Measurements from ENCODE around the gene CYP27B1.

Gene CYP27B1

DNA sequence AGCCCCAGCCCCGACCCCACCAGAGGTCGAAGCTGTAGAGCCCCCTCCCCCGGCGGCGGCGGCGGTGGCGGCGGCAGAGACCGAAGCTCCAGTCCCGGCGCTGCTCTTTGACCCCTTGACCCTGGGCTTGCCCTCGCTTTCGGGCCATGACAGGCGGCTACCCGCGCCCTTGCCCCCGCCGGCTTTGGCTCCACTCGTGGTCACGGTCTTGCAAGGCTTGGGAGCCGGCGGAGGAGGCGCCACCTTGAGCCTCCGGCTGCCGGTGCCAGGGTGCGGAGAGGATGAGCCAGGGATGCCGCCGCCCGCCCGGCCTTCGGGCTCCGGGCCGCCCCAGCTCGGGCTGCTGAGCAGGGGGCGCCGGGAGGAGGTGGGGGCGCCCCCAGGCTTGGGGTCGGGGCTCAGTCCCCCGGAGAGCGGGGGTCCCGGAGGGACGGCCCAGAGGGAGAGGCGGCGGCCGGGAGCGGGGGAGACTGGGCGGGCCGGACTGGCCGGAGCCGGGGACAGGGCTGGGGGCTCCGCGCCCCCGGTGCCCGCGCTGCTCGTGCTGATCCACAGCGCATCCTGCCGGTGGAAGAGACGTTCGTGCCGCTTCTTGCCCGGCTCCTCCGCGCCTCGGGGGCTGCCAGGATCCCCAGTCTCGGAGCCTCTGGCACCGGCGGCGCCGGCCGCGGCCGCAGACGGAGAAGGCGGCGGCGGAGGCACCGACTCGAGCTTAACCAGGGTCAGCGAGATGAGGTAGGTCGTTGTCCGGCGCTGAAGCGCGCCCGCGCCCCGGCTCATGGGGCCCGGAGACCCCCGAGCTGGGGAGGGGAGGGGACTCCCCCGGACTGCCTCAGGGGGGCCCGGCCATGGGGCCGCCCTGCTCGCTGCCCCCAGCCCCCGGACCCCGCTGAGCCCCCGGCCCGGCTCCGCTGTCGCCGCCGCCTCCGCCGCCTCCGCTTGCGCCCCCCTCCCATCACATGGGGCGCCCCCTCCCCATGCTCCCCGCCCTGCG, 29.1 kb downstream of the CYP27B1 start:
- peak overlapping the region; percentile 8 for H3K4me3 ChIP-seq (ENCODE audit: low read depth, low read length)

DNA sequence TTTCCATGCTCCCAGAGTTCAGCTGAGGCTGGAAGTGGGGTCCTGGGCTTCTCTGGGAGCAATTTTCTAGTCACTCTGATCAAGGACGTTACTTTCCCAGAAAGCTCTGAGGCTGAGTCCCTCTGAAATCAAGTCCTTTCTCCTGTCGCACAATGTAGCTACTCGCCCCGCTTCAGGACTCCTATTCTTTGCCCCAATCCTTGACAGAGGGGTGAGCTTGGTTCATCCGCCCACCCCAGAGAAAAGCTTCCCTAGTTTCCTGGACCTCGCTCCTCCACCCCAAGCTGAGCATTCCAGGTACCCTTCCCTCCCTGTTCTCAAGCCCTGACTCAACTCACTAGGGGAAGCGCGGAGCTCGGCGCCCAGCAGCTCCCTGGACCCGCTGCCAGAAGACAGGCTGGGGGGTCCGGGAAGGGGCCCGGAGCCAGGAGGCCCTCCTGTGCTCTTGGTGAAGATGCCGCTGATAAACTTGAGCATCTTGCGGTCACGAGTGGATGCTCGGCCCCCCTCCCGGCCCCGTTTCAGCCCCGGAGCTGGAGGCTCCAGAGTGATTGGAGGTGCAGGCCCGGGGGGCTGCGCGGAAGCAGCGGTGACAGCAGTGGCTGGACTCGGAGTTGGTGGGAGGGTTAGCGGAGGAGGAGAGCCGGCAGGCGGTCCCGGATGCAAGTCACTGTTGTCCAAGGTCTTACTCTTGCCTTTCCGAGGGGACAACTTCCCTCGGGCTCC, 30.0 kb downstream of the CYP27B1 start:
- no peak overlapping the region for H3K4me3 ChIP-seq (ENCODE audit: low read depth, low read length)

DNA sequence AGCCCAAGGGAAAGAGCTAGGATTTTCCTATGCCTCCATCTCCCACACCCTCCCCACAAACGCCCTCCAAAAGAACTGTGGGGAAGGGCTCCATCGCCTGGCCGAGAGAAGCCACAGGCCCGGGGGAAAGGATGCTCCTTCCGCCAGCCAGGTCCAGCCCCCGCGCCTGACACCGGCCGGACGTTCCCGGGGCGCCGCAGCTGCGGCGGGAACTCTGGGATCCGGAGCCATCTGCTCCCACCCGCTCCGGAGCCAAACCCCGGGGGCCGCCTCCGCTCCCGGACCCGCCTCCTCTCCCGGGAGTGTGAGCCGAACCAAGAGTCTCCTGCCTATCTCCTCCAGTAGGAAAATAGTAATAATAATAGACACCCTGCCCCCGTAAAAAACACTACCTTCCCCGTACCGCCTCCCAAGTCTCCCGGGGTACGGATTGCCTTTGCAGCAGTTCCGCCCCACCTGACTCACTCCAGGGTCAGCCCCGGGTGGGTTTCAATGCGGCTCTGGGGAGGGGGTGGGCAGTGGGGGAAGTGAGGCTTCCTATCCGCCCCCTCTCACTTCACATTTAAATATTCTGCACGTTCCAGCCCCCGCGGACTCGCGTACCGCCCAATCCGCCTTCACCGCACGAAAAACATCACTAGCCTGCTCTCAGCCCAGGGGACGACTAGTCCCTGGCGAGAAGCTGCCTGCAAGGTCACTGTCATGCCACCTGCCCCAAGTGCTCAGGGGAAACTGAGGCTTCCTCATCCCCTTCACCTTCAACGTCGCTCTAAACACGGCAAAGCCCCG, 30.7 kb downstream of the CYP27B1 start:
- H3K4me3 ChIP-seq (ENCODE audit: low read depth, low read length) = peak overlapping the region; percentile 17

DNA sequence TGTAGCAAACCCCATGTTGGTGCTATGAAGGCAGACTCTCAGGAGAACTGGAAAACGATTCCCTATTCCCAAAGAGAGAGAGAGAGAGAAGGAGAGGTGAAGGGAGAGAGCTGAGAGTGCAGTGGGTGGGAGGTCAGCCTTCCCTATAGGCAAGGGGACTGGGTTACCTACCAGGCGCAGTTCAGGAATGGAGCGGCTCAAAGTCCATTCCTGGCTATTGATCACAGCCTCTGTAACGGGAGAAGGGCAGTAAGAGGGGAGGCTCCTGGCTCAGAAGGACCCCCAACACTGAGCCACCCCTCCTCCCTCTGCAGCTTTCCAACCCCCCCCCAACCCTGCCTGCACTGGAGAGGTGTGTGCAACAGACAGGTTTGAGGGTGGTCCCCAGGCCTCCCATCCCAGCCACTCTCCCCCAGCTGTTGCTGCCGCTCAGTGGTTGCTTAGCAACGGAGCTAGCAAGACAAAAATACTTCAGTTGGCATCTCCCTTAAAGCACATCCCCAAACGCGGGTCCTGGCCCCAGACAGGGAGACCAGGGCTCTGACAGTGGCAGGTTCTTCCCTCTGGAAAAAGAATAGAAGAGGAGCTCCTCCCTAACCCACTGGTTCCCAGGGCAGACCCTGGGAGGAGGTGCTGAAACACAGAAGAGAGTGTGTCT, 31.6 kb downstream of the CYP27B1 start:
- peak overlapping the region; percentile 17 for H3K4me3 ChIP-seq (ENCODE audit: low read depth, low read length)

DNA sequence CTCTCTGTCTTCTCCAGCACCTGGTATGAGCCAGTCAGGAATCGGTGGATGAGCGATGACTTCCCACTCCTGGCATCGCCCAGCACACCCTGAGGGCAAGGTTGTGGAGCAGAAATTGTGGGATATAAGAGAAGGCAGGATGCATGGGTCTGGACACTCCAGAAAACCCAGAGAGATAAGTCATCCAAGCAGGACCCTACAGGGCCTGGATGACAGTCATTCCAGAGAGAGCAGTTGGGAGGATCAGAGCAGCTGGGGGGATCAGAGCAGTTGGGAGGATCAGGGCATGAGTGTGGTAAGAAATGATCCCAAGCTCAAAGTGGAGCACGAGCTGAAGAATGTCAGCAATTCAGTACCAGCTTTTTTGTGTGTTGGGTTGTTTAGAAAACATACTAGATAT, 32.3 kb downstream of the CYP27B1 start:
- H3K4me3 ChIP-seq (ENCODE audit: low read depth, low read length) = no peak overlapping the region

DNA sequence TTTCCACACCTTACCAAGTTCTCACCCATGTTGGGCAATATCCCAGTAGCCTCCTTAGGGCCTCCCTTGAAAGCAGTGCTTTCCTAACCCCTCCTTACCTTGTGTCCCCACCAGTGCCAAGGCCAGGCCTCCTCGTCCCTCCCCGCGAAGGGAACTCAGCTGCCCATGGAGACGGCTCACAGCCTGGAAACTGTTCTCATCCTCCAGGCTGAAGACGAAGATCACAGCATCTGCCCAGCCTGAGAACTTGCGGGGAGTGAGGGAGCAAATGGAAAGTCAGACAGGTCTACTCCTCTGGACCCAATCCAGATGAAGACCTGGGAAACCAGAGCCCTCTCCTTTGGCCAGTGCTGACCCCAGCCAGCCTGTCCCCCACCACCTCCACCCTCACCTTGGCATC, 33.0 kb downstream of the CYP27B1 start:
- H3K4me3 ChIP-seq (ENCODE audit: low read depth, low read length) = no peak overlapping the region

DNA sequence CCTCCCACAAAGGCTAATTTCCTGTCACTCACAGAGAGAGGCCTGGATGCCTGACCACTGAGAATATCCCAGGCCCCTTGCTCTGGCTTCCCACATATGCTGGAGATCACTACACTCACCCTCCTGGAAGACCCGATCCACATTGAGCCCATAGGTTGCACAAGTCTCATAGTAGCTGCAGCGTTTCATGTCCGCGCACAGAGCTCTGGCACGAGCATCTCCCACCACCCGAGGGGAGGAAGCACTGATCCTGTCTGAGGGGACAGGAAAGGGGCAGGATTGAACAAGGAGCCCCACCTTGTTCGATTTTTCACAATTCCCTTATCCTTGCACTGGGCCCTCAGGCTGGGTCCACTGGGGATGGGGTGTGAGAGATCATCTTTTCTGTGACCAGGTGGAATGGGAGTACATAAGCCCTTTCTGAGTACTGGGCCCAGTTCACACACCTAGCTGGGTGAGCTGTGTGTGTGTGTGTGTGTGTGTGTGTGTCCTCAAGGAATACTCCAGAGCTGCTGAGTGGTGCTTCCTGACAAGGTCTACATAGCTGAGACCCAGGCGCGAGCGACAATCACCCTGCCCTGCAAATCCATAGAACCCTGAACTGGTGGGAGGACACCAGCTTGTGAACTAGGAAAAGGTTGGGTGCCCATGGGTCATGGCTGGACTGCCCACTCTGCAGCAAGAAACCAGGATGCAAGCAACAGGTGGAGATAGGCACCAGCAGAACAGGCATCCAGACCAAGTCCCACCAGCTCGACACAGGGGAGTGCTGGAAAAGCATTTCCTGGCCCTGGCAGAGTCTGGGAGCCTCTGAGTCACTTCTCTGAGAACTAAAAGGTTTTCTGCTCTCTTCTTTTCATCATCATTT, 33.9 kb downstream of the CYP27B1 start:
- H3K4me3 ChIP-seq (ENCODE audit: low read depth, low read length) = no peak overlapping the region

DNA sequence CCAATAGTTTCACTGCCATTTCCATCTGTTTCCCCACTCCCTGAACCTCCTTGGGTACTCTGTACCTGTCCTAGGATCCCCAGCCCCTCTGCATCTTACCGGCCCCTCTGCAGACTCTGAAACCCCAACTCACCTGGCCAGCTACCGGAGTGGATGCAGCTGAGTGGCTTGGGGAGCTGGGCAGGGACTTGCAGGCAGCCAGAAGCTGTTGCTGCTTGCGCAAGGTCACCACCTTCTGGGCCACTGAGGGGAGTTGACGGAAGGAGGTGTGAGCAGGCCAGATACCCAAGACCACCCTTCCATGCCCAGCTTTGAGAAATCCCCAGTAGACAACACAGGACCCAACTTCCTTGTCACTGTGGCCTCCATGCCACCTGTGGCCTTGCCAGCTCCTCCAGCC, 34.6 kb downstream of the CYP27B1 start:
- no peak overlapping the region for H3K4me3 ChIP-seq (ENCODE audit: low read depth, low read length)

DNA sequence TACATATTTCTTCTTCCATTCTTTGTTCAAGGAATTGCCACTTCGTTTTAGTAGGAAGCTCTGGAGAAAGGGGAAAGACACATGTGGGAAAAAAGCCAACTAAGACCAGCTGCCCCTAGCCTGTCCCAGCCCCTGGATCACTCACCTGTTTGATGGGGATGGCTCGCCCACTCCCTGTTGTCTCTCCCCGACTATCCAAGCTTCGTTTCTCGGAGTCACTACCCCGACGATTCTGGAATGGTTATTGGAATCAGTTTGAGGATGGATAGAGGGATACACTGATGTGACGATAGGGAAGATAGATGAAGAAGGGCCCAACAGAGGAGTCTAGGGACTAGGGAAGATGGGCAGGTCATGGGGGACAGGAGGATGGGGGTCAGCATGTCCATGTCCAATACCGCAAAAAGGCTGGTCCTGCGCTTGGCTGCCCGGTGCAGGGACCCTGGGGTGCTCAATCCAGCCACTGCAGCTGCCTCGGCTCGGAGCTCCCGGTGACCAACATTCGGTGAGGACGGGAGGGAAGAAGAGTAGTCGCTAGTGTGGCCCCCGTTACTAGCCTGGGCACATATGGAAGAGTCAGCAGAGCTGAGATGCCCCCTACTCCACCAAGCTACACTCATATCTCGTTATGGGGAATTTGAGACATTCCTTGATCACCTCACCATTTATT, 35.3 kb downstream of the CYP27B1 start:
- no peak overlapping the region for H3K4me3 ChIP-seq (ENCODE audit: low read depth, low read length)

DNA sequence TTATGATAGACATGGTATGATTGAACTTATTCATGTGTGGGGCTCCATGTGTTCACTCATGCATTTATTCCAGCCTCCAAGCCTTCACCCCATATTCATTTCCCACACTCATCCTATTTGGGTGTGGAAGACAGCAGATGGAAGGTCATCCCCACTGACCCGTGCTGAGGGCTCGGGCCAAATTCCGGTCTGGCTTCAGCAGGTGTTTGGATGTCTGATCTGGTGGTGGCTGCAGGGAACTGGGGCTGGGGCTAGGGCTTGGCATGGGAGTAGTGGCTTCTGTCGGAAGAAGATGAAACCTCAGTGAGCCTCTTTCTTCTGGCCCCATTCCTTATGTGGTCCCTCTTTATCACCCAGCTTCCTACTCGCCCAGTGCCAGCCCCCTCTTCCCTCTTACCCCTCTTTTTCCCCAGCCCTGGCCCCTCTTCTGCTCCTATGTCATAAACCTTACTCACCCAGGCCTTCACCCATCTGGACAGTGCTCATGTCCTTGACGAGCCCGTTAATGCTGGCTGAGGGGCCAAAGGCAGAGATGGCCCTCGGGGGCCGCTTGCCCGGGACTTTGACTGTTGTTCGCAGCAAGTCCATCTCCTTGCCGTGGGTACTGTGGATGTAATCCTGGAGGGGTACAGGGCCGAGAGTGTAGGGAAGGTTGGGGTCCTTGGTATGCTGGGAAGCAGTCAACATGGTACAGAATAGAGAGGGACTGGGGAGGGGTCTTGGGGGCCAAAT, 36.4 kb downstream of the CYP27B1 start:
- H3K4me3 ChIP-seq (ENCODE audit: low read depth, low read length) = no peak overlapping the region

DNA sequence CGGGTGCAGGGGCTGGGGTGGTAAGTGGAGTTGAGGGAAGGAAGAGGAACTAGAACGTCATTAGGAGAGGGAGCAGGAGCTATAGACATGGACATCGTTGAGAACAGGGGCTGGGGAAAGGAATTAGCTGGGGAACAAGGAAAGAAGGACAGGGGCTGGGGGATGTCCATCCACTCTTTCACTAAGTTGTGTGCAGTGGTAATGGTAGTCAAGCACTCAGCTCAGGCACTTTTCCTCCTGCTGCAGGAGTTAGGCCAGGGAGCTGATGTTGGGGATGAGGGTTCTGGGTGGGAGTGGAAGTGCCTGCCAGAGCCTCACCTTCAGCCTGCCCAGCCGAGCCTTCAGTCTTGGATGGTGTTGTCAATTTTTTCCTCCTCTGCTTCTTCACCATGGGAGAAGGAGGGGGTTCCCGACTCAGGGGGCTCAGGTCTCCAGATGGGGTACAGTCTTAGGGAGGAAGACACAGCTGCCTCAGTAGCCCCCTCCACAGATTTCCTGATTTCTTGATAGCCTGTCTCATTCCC, 37.5 kb downstream of the CYP27B1 start:
- H3K4me3 ChIP-seq (ENCODE audit: low read depth, low read length) = no peak overlapping the region

DNA sequence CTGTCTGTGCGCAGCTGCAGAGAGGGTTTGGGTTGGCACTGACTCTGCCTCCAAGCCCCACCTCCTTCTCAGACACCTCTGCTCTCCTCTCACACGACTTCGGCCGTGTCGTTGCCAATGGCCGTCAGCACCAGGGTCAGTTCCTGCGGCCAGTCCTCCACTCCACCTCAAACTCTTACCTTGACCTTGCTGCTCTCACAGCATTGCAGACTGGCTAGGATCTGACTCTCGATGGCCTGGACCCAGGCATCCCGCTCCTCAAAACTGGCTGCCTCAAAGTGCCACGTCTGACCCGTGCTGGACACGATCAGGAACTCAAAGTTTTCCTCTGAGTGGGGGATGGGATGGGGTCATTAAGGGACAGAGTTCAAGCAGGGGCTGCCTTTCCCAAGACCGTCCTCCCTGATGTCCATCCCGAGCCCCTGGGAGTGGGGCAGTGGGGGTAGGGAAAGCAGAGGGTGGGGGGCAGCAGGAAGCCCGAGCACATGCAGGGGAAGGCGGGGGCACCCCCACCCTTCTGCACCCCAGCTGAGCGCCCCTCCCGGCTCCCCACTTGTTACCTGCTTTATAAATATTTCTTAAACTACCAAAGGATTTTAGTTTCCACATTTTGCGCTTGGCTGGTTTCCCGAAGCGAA, 39.0 kb downstream of the CYP27B1 start:
- peak overlapping the region; percentile 13 for H3K4me3 ChIP-seq (ENCODE audit: low read depth, low read length)

DNA sequence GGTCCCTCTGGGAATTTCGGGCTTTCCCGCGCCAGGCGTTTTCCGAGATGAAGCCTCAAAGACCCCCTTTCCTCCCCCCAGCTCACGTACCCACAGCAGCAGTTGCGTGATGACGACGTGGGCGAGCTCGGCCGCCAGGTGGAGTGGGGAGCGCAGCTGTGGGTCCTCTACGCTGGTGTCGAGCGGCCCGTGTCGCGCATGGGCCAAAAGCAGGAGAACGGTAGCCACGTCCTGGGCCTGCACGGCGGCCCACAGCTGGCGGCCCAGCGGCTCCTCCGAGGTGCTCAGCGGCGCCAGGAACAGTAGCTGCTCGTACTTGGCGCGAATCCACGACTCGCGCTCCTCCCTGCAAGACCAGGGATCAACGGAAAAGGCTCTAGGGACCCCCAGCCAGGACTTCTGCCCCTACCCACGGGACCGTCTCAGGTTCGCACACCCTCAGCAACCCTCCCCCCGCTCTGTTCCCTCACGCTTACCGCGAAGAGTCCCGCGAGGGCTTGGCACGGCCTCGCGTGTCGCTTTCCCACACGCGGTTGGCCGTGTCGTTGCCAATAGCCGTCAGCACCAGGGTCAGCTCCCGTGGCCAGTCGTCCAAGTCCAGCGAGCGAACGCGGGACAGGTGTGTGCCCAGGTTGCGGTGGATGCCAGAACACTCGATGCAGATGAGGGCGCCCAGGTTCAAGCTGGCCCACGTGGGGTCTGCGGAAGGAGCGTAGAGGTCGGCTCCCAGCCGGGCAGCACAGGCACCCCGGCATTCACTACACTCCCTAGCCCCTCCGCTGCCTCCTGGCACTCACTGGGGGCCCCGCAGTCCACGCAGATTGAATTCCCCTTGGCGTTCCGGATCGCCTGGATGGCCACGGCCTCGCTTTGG, 39.8 kb downstream of the CYP27B1 start:
- H3K4me3 ChIP-seq (ENCODE audit: low read depth, low read length) = peak overlapping the region; percentile 69

DNA sequence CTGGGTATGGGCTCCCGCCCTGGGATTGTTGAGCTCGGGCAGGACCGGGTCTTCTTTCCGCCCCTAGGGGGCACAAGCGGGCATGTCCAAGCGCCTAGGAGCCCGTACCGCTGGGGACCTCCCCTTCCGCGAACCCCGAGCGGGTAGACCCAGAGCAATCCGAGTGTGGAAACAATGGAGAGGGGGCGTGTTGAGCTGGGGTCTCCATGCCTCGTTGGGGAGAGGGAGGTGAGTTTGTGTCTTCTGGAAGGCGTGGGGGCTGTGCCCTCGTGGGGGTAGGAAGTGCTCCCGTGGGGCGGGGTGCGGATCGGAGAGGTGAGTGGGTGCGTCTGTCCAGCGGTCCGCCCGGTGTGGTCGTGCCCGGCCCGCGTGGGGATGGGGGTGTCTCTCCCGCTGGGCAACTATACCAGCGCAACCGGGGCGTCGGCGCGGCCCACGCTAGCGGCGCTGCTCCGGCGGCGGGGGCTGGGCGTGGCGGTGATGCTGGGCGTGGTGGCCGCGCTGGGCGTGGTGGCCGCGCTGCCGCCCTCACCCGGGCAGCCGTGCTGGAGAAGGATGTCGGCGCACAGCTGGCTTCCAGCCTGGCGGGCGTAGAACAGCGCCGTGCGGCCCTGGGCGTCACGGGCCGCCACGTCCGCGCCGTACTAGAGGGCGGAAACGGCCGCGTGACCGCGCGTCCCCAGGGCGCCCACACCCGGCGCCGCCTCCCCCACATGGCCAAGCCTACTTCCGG, 40.6 kb downstream of the CYP27B1 start:
- H3K4me3 ChIP-seq (ENCODE audit: low read depth, low read length) = peak overlapping the region; percentile 69

DNA sequence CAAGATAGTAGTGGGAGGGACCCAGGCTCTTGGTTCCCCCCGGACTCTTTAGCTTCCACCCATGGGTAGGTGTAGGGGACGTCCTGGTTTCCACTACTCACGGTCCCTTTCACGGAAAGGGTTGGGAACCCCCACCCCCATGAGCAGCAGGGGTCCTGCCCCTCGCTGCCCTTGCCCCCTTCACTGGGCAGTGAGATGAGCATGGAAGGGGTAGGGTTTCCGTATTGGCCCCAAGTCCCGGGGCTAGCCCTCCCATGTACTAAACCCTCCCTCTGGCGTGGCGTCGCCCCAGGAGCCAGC, 41.1 kb downstream of the CYP27B1 start:
- peak overlapping the region; percentile 69 for H3K4me3 ChIP-seq (ENCODE audit: low read depth, low read length)

DNA sequence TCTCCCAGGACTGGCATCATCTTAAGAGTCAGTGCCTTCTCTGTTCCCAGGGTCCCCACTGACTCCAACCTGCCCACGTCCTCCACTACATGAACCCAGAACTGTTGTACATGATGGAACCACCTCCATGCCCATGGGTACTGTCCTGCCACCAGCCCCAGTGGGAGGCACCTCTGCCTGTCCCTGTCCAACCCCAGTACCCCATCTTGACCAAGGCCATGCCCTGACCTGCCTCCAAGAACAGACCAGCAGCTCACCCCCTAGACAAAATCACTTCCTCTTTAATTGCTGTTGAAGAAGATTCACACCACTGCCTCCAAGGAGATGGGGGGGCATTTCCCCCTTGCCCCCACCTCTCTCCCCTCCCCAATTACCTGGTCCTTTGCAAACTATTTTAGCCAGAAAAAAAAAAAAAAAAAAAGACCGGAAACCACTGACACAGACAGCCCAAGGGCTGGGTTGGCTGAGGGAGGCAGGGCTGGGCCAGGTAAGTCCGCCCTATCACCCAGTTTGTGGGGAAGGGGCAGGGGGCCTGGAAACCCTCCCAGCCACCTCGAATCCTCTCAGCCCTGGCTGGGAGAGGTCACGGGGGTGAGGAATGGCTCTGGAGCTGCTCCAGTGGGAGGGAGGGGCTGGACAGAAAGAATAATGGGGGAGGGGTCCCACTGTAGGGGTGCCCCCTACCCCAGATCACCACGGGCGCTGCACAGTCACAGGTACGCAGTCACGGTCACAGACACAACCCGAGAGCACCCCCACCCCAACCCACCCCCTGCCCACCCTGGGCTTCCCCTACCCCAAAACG, 41.7 kb downstream of the CYP27B1 start:
- no peak overlapping the region for H3K4me3 ChIP-seq (ENCODE audit: low read depth, low read length)

Data from iPS-11a (cell line).